ENCODE results near the gene PEMT. TPM values are rescaled to one million over a fixed set of nuclear protein-coding genes. Genes with fewer than 3 reads are reported as not detected.

PEMT gene
- total and polyA plus RNA-seq, 2 experiments from 2014 or later = 54.8 to 55.2 TPM

DNA sequence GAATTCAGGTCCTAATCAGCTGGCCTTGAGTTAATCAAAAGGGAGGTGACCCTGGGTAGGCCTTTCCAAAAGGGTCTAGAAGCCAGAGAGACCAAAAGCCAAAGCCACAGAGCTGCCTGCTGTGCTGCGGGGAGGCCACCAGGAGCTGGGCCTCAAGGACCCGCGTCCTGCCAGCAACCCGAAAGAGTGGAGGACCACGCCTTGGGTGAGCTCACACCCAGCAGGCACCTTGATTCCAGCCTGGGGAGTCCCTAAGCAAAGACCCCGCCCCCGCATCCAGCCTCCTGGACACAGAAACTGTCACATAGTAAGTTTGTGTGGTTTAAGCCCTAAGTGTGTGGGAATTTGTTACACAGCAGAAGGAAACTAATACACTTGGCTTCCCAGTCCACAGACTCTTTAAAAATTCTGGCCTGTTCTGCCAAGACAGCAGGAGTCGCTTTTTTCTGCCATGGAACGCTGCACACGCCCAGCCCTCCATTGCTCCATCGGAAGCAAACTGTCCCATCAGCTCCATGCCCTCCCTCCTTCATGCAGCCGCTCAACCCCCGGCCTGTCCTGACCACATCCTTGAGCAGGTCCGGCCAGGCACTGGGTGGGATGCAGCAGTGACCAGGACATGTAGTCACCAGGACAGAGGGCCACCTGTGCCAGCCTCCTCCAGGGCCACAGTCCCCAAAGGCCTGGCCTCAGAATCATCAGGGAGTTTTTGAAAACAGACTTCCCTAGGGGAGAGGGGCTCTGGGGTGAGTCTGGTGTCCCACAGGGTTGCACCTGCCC lies 74.4 kb downstream of the PEMT start (continued):
- TF ChIP-seq, protein P1, sequence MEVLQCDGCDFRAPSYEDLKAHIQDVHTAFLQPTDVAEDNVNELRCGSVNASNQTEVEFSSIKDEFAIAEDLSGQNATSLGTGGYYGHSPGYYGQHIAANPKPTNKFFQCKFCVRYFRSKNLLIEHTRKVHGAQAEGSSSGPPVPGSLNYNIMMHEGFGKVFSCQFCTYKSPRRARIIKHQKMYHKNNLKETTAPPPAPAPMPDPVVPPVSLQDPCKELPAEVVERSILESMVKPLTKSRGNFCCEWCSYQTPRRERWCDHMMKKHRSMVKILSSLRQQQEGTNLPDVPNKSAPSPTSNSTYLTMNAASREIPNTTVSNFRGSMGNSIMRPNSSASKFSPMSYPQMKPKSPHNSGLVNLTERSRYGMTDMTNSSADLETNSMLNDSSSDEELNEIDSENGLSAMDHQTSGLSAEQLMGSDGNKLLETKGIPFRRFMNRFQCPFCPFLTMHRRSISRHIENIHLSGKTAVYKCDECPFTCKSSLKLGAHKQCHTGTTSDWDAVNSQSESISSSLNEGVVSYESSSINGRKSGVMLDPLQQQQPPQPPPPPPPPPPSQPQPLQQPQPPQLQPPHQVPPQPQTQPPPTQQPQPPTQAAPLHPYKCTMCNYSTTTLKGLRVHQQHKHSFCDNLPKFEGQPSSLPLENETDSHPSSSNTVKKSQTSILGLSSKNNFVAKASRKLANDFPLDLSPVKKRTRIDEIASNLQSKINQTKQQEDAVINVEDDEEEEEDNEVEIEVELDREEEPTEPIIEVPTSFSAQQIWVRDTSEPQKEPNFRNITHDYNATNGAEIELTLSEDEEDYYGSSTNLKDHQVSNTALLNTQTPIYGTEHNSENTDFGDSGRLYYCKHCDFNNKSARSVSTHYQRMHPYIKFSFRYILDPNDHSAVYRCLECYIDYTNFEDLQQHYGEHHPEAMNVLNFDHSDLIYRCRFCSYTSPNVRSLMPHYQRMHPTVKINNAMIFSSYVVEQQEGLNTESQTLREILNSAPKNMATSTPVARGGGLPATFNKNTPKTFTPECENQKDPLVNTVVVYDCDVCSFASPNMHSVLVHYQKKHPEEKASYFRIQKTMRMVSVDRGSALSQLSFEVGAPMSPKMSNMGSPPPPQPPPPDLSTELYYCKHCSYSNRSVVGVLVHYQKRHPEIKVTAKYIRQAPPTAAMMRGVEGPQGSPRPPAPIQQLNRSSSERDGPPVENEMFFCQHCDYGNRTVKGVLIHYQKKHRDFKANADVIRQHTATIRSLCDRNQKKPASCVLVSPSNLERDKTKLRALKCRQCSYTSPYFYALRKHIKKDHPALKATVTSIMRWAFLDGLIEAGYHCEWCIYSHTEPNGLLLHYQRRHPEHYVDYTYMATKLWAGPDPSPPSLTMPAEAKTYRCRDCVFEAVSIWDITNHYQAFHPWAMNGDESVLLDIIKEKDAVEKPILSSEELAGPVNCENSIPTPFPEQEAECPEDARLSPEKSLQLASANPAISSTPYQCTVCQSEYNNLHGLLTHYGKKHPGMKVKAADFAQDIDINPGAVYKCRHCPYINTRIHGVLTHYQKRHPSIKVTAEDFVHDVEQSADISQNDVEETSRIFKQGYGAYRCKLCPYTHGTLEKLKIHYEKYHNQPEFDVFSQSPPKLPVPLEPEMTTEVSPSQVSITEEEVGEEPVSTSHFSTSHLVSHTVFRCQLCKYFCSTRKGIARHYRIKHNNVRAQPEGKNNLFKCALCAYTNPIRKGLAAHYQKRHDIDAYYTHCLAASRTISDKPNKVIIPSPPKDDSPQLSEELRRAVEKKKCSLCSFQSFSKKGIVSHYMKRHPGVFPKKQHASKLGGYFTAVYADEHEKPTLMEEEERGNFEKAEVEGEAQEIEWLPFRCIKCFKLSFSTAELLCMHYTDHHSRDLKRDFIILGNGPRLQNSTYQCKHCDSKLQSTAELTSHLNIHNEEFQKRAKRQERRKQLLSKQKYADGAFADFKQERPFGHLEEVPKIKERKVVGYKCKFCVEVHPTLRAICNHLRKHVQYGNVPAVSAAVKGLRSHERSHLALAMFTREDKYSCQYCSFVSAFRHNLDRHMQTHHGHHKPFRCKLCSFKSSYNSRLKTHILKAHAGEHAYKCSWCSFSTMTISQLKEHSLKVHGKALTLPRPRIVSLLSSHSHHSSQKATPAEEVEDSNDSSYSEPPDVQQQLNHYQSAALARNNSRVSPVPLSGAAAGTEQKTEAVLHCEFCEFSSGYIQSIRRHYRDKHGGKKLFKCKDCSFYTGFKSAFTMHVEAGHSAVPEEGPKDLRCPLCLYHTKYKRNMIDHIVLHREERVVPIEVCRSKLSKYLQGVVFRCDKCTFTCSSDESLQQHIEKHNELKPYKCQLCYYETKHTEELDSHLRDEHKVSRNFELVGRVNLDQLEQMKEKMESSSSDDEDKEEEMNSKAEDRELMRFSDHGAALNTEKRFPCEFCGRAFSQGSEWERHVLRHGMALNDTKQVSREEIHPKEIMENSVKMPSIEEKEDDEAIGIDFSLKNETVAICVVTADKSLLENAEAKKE (CRISPR knock-in tag; IDR thresholded peaks at IDR 0.05) = no peak
- no peak for TF ChIP-seq CREB1 (CRISPR knock-in tag; IDR thresholded peaks at IDR 0.05; ENCODE audit: low read depth)
- TF ChIP-seq JUNB (IDR thresholded peaks at IDR 0.05; ENCODE audit: unreplicated experiment) = no peak
- TF ChIP-seq ZNF114 (CRISPR knock-in tag; IDR thresholded peaks at IDR 0.05) = no peak
- no peak for TF ChIP-seq EZH2 (IDR thresholded peaks at IDR 0.05; ENCODE audit: low read depth, unreplicated experiment)
- TF ChIP-seq POLR2AphosphoS5 (IDR thresholded peaks at IDR 0.05; ENCODE audit: low read depth) = no peak
- no peak for TF ChIP-seq ZNF331 (CRISPR knock-in tag; IDR thresholded peaks at IDR 0.05; ENCODE audit: low read depth)
- no peak for TF ChIP-seq STAT1 (IDR thresholded peaks at IDR 0.05; ENCODE audit: unreplicated experiment)
